Kidney (tissue), 14 donors: ENCODE results near the gene KMT5C. TPM values are rescaled to one million over a fixed set of nuclear protein-coding genes. Genes with fewer than 3 reads are reported as not detected.
A peak's percentile ranks its signal among the peaks of the same experiment; 100 is the strongest.

Experiments used
- DNase-seq, 5 donors: peaks; one replicate each; pipeline ENCODE4 v3.0.0-alpha.2; 2013 to 2020
- FAIRE-seq: peaks from 2 replicates; lab custom pipeline; 2012; peaks lifted over from hg19 to GRCh38; lab: Jason Lieb, UNC
- H3K27ac ChIP-seq, 2 donors: one replicate each; pipeline ENCODE4 v1.7.0; 2013; ENCODE audit warnings: low read depth in 2 of 2, low read length in 2 of 2, inconsistent platforms in 1 of 2
- H3K27me3 ChIP-seq: one replicate; pipeline ENCODE4 v1.7.1; 2013; ENCODE audit warnings: low read length, inconsistent platforms; ENCODE audit not compliant: control insufficient read depth, insufficient read depth
- H3K36me3 ChIP-seq, 3 donors: one replicate each; pipeline versions ENCODE4 v1.7.0 to v1.7.1; 2013; ENCODE audit warnings: low read length in 3 of 3, control low read depth in 1 of 3, inconsistent platforms in 1 of 3; ENCODE audit not compliant: insufficient read depth in 3 of 3, control insufficient read depth in 2 of 3
- H3K4me1 ChIP-seq, 3 donors: one replicate each; pipeline versions ENCODE4 v1.7.0 to v1.7.1; 2013; ENCODE audit warnings: low read length in 3 of 3, inconsistent platforms in 1 of 3, low read depth in 1 of 3; ENCODE audit not compliant: control insufficient read depth in 2 of 3, insufficient read depth in 2 of 3
- H3K4me3 ChIP-seq, 3 donors: one replicate each; pipeline versions ENCODE4 v1.7.0 to v1.8.1; 2013; ENCODE audit warnings: low read length in 3 of 3, control low read depth in 1 of 3, inconsistent platforms in 1 of 3
- H3K9ac ChIP-seq, 3 donors: one replicate each; pipeline versions ENCODE4 v1.7.0 to v1.7.1; 2013; ENCODE audit warnings: low read length in 3 of 3, control low read depth in 1 of 3, inconsistent platforms in 1 of 3
- H3K9me3 ChIP-seq, 3 donors: one replicate each; pipeline versions ENCODE4 v1.7.0 to v1.7.1; 2013; ENCODE audit warnings: low read length in 3 of 3, control low read depth in 1 of 3, inconsistent platforms in 1 of 3; ENCODE audit not compliant: control insufficient read depth in 2 of 3, insufficient read depth in 1 of 3
- intact Hi-C: fragments of 100-400 bp; cut with DNase I; formaldehyde crosslinking; loops from one replicate; pipeline ENCODE4 v1.11.1; 2022
- polyA plus RNA-seq: library from polyadenylated mRNA; stranded (reverse); fragments of 350-450 nt; fragmentation: Illumina TruSeq; extraction: RNeasy Lipid Tissue Mini Kit (QIAGEN cat#74804); gene quantifications from one replicate; pipeline ENCODE4 v1.2.3, GENCODE V29; 2014; ENCODE audit warnings: low read depth, low replicate concordance; ENCODE audit not compliant: insufficient read depth
- total RNA-seq: library from RNA; stranded (reverse); fragmentation: NEBNext Ultra II Directional; extraction: Animal tissue kit (Norgen Biotek cat#: 25700); gene quantifications from one replicate; pipeline ENCODE4 v1.2.1, GENCODE V29; 2021
- TF ChIP-seq, protein P1 (sequence below): IDR thresholded peaks from 3 replicates; pipeline ENCODE4 v1.5.1; 2012; ENCODE audit warnings: mild to moderate bottlenecking, moderate library complexity, borderline replicate concordance; ENCODE audit not compliant: insufficient read depth; ENCODE audit errors: extremely low read depth
- donor health status: control.
- donor health status: control.
- donor health status: control.
- donor health status: control.
- donor health status: control.
- donor health status: DM: yes; HTN: yes; CAD: no.
- donor health status: Normal renal cell carcinoma (clear cell type).

Gene KMT5C
- total and polyA plus RNA-seq, 2 donors from 2014 or later: 4.1 to 13.0 TPM

DNA sequence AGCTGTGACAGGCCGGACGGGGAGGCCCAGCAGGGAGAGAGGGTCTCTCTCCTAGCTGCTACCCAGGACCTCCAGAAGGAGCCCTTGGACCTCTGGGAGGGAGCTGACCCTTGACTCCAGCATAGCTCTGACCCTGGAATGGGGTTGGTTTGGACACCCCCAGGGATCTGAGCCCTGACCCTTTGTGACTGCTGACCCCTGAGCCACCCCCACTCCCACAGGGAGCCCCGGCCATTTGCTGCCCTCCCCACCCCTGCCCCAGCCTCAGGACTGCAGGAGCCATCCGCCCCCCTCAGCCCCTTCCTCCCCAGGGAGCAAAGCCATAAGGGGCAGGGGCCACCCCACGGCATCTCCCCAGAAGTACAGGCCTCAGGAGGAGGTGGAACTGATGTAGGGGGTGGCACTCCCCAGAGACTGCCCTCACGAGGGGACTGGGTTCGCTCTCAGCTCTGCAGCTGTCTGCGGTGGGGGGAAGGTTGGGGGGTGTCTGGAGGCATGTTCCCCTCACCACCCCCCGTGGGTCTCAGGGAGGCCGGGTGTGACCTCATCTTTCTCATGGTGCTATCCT lies 7.8 kb downstream of the KMT5C start:
- TF ChIP-seq, protein P1, sequence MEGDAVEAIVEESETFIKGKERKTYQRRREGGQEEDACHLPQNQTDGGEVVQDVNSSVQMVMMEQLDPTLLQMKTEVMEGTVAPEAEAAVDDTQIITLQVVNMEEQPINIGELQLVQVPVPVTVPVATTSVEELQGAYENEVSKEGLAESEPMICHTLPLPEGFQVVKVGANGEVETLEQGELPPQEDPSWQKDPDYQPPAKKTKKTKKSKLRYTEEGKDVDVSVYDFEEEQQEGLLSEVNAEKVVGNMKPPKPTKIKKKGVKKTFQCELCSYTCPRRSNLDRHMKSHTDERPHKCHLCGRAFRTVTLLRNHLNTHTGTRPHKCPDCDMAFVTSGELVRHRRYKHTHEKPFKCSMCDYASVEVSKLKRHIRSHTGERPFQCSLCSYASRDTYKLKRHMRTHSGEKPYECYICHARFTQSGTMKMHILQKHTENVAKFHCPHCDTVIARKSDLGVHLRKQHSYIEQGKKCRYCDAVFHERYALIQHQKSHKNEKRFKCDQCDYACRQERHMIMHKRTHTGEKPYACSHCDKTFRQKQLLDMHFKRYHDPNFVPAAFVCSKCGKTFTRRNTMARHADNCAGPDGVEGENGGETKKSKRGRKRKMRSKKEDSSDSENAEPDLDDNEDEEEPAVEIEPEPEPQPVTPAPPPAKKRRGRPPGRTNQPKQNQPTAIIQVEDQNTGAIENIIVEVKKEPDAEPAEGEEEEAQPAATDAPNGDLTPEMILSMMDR: no peak
- H3K4me3 ChIP-seq: no peak overlapping the region
- H3K9me3 ChIP-seq: no peaks in the 10 kb centered on the region
- H3K36me3 ChIP-seq: no peaks in the 10 kb centered on the region
- no peak overlapping the region for H3K27ac ChIP-seq
- intact Hi-C loops: no loop called here
- peak in 2 of 5 donors; percentile 59 to 68 for DNase-seq
- peaks cover 6% of the 10 kb centered on the region for H3K27me3 ChIP-seq
- FAIRE-seq: no peak
- no peak overlapping the region for H3K9ac ChIP-seq
- H3K4me1 ChIP-seq: no peaks in the 10 kb centered on the region

DNA sequence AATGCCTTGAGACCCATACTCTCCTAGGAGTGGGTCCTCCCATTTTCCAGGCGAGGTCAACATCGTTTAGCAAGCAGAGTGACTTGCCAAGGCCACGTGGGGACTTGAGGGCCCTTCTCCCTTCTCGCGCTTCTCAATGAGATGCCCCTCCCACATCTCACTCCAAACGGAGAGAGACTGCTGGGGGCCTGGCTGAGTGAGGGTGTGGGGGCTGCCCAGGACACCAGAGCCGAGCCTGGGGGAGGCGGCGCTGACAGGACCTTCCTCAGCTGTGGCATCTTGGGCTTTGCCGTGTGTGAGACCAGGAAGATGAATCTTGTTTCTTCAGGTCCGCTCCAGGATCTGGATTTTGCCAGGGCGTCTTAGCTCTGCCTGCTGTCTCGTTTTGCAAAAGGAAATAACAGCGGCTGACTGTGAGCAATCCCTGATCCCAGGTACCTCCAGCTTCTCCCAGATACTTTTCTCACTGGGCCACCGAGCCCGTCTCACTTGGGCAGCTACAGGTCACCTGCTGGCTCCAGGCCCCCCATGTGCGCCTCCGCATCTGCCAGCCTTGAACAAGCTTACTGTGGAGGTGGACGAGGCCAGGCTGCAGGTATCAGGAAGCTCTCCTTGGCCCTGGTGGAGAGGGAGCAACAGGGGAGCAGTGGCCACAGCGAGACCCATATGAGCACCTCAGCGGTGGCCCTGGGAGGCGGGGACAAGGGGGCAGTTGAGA lies 8.8 kb downstream of the KMT5C start:
- Histone ChIP-seq H3K27me3 (peaks cover 13% of the 10 kb centered on the region), H3K4me1 (peaks cover 0 to 3% (median 0%) of the 10 kb centered on the region in 3 donors), H3K4me3 (no peak overlapping the region), H3K9ac (no peak overlapping the region), H3K36me3 (no peaks in the 10 kb centered on the region), H3K27ac (no peak overlapping the region), H3K9me3 (no peaks in the 10 kb centered on the region)
- FAIRE-seq: no peak
- TF ChIP-seq, protein P1: no peak
- intact Hi-C loops: no loop called here
- peak in 4 of 5 donors; percentile 73 to 84 (median 79) for DNase-seq

DNA sequence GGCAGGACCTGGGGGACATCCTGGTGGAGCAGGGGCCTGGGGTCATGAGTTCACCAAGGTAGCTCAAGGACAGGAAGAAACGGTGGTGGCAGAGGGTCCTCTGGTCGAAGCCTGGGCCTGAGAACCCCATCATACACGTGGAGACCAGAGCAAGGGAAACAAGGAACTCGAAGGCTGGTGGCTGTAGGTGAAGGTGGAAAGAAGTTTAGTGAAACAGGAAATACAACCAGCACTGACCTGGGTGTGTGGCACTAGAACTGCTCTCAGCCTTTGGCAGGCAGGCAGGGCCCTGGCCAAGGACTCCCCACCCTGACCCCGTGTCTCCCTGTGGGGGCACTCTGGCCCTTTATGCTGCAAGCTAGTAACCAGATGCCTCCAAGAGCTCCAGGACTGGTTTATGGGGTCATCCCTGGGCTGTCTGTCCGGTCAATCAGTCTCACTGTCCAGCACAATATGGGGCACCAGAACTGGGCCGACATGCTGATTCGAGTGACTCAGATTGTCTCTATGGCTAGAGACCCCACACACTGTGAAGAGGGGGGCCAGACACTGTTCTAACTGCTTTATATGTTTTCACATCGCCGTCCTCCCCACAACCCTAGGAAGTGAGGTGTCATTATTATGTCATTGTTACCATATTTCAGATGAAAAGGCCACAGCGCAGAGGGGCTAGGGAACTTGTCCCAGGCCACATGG lies 11.1 kb downstream of the KMT5C start:
- Histone ChIP-seq H3K9me3 (no peaks in the 10 kb centered on the region), H3K4me1 (peaks cover 0 to 6% (median 0%) of the 10 kb centered on the region in 3 donors), H3K27me3 (peaks cover 15% of the 10 kb centered on the region), H3K27ac (no peak overlapping the region), H3K9ac (no peak overlapping the region), H3K4me3 (no peak overlapping the region), H3K36me3 (no peaks in the 10 kb centered on the region)
- intact Hi-C loops: no loop called here
- FAIRE-seq (no peak), DNase-seq (peak in 1 of 5 donors; percentile 31)
- TF ChIP-seq, protein P1: no peak
